ENCODE data around the gene SLC23A1. TPM values are rescaled to one million over a fixed set of nuclear protein-coding genes. Genes with fewer than 3 reads are reported as not detected.

Gene SLC23A1
- total and polyA plus RNA-seq, 2 of the 13 experiments (the other 11 are each of a cell fraction or from before 2014, with no cell fraction given): 6.0 to 6.6 TPM

DNA sequence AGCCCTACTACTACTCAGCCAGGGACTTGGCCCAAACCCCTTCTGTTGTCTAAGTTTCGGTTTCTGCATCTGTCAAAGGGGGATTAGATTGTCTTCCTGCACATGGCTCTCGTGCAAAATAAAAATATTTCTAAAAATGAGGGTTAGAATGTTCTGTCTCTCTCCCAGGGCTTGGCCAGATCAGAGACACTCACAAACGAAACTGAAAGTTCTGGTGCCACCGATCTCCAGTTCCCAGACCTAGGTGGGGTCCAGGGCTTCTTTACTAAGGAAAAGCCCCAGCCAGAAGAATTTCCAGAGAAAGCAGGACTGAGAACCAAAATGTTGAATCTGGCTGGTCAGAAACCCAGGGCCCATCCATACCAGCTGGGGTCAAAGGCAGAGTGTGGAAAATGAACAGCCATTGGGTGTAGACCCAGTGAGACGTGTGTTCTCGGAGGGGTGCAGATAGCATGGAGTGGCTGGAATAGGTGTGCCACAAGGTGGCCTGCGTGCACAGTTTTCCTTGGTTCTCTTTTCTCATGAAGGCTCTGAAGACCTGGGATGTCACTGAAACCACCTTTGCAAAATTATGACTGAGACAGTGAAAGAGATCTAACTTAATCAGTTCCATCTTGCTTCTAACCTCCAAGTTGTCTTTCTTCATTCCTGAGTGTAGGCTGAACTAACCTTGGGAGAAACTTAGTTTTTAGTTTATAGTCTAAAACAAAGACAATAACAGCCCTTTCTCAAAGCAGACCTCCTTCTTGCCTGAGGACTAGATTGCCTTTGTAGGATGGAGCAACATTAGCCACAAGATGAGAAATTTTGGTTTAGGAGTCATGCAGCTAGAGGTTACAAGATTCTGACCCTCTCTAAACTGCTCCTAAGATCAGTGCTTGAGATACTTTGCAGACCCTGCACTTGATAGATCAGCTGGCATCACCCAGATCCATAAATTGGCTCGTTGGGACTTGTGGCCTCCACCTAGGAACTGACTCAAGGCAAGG is 2.3 kb upstream of the SLC23A1 start (continued):
- TF ChIP-seq TFDP2 (CRISPR knock-in tag; IDR thresholded peaks at IDR 0.05) (peak; percentile 45; the same call in 1 of the 2 replicates), RNF2 (conservative IDR thresholded peaks at IDR 0.05; ENCODE audit: low read depth) (no peak), MAFF (IDR thresholded peaks at IDR 0.05; ENCODE audit: low read depth, low read length) (no peak), NR2F6 (IDR thresholded peaks at IDR 0.05) (no peak; the same call in 1 of the 2 replicates), NR2F6 (CRISPR knock-in tag; IDR thresholded peaks at IDR 0.05) (peak; percentile 45; the same call in 1 of the 2 replicates), MTERF4 (CRISPR knock-in tag; IDR thresholded peaks at IDR 0.05) (no peak), ZNF629 (CRISPR knock-in tag; conservative IDR thresholded peaks at IDR 0.05) (no peak), NR1H2 (CRISPR knock-in tag; IDR thresholded peaks at IDR 0.05; ENCODE audit: borderline replicate concordance, low read depth) (no peak), KLF9 (CRISPR knock-in tag; IDR thresholded peaks at IDR 0.05; ENCODE audit: low read depth) (no peak), YEATS4 (CRISPR knock-in tag; IDR thresholded peaks at IDR 0.05; ENCODE audit: borderline replicate concordance) (0 out of 2 replicates have a peak, but pooled peaks have one; percentile 15), TOPORS (CRISPR knock-in tag; IDR thresholded peaks at IDR 0.05) (no peak), IKZF4 (CRISPR knock-in tag; IDR thresholded peaks at IDR 0.05; ENCODE audit: borderline replicate concordance, low read depth, not compliant biosample characterization) (no peak), NPAS2 (CRISPR knock-in tag; IDR thresholded peaks at IDR 0.05; ENCODE audit: borderline replicate concordance) (no peak), E2F1 (CRISPR knock-in tag; IDR thresholded peaks at IDR 0.05) (no peak)
- TF ChIP-seq, protein P1, sequence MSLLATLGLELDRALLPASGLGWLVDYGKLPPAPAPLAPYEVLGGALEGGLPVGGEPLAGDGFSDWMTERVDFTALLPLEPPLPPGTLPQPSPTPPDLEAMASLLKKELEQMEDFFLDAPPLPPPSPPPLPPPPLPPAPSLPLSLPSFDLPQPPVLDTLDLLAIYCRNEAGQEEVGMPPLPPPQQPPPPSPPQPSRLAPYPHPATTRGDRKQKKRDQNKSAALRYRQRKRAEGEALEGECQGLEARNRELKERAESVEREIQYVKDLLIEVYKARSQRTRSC (CRISPR knock-in tag; IDR thresholded peaks at IDR 0.05; ENCODE audit: low read depth): no peak
- TF ChIP-seq, protein P2, sequence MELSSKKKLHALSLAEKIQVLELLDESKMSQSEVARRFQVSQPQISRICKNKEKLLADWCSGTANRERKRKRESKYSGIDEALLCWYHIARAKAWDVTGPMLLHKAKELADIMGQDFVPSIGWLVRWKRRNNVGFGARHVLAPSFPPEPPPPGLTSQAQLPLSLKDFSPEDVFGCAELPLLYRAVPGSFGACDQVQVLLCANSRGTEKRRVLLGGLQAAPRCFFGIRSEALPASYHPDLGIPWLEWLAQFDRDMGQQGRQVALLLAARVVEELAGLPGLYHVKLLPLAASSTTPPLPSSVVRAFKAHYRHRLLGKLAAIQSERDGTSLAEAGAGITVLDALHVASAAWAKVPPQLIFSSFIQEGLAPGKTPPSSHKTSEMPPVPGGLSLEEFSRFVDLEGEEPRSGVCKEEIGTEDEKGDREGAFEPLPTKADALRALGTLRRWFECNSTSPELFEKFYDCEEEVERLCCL (CRISPR knock-in tag; IDR thresholded peaks at IDR 0.05; ENCODE audit: borderline replicate concordance): no peak
- TF ChIP-seq, protein P3, sequence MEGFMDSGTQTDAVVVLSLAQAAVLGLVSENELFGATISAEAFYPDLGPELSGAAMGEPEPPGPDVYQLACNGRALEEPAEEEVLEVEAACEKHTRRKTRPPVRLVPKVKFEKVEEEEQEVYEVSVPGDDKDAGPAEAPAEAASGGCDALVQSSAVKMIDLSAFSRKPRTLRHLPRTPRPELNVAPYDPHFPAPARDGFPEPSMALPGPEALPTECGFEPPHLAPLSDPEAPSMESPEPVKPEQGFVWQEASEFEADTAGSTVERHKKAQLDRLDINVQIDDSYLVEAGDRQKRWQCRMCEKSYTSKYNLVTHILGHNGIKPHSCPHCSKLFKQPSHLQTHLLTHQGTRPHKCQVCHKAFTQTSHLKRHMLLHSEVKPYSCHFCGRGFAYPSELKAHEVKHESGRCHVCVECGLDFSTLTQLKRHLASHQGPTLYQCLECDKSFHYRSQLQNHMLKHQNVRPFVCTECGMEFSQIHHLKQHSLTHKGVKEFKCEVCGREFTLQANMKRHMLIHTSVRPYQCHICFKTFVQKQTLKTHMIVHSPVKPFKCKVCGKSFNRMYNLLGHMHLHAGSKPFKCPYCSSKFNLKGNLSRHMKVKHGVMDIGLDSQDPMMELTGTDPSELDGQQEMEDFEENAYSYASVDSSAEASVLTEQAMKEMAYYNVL (CRISPR knock-in tag; IDR thresholded peaks at IDR 0.05; ENCODE audit: borderline replicate concordance): no peak

Data from HepG2 (cell line).